ENCODE measurements around the gene DNAAF8. TPM values are rescaled to one million over a fixed set of nuclear protein-coding genes. Genes with fewer than 3 reads are reported as not detected.

The DNAAF8 gene
- total RNA-seq, 1 experiment from 2014 or later = 0.39 TPM

GRCh38 chr16:4788910-4789309, 54.6 kb downstream of the DNAAF8 start:
- H3K36me3 Mint-ChIP-seq (ENCODE audit: insufficient read depth in 1 of 3, low read depth in 3 of 3) = no peaks in the 10 kb centered on the region
- Histone ChIP-seq H3K9ac (ENCODE audit: extremely low read depth, insufficient read length, low read length) (no peak overlapping the region), H3K18ac (ENCODE audit: insufficient read length, low read depth, low read length) (no peak overlapping the region), H3K4me1 (ENCODE audit: insufficient read depth, low read length) (peaks cover 3% of the 10 kb centered on the region; the same call in 1 of the 2 replicates), H3K23ac (ENCODE audit: insufficient read length, low read depth, low read length) (no peak overlapping the region), H4K8ac (replicated peaks; ENCODE audit: insufficient read length, low read depth, low read length) (no peak overlapping the region), H3K27ac (ENCODE audit: insufficient read length, low read depth, low read length) (no peak overlapping the region), H3K4ac (ENCODE audit: low read depth, low read length) (no peak overlapping the region), H2AK5ac (ENCODE audit: insufficient read length, low read length) (no peak overlapping the region), H2BK20ac (ENCODE audit: low read depth, low read length, poor library complexity, severe bottlenecking) (no peak overlapping the region), H3T11ph (ENCODE audit: low read length) (no peak overlapping the region), H3K56ac (ENCODE audit: insufficient read length, low read depth, low read length) (no peak overlapping the region), H4K5ac (ENCODE audit: insufficient read length, low read depth, low read length) (no peak overlapping the region), H2BK15ac (ENCODE audit: low read depth, low read length) (no peak overlapping the region), H3K4me2 (ENCODE audit: insufficient read depth, insufficient read length, low read length) (no peak overlapping the region), H3K23me2 (ENCODE audit: insufficient read length, low read depth, low read length, poor library complexity, severe bottlenecking) (no peaks in the 10 kb centered on the region), H4K91ac (ENCODE audit: insufficient read length, low read depth, low read length) (no peak overlapping the region), H3K79me2 (ENCODE audit: insufficient read depth, low read length) (no peaks in the 10 kb centered on the region), H2AFZ (ENCODE audit: low read length) (no peak overlapping the region), H2BK12ac (ENCODE audit: insufficient read length, low read depth, low read length) (no peak overlapping the region), H4K20me1 (ENCODE audit: control insufficient read depth, insufficient read depth, insufficient read length) (no peaks in the 10 kb centered on the region), H3K79me1 (ENCODE audit: insufficient read depth, low read depth, low read length, poor library complexity, severe bottlenecking) (no peaks in the 10 kb centered on the region), H3K9me3 (ENCODE audit: control insufficient read depth, low read depth, low read length) (no peaks in the 10 kb centered on the region), H2BK120ac (ENCODE audit: low read depth, low read length, poor library complexity, severe bottlenecking) (no peak overlapping the region), H3K14ac (ENCODE audit: insufficient read depth, low read length) (no peak overlapping the region), H3K27me3 (ENCODE audit: insufficient read depth, low read length) (no peaks in the 10 kb centered on the region), H2BK5ac (ENCODE audit: insufficient read length, low read length) (no peak overlapping the region)
- peak overlapping the region in 2 of 3 experiments; percentile 28 to 29; a peak in 3 of 7 replicates for H3K27ac Mint-ChIP-seq
- H3K4me1 Mint-ChIP-seq = peaks cover 15 to 24% of the 10 kb centered on the region in 2 experiments
- no peaks in the 10 kb centered on the region; the same call in 1 of the 2 replicates for H3K27me3 Mint-ChIP-seq (ENCODE audit: low read depth)
- WGBS (ENCODE audit: extremely low coverage, insufficient read length, low lambda C conversion rate) = no CpG with 5 or more reads among the region's 7 CpGs
- no peak overlapping the region for H3K4me3 Mint-ChIP-seq
- no peaks in the 10 kb centered on the region for H3K9me3 Mint-ChIP-seq
- no peak for DNase-seq
- no peak for TF ChIP-seq CTCF (conservative IDR thresholded peaks at IDR 0.05)
